GM23248 (cell line): Measurements from ENCODE around the gene AMZ2.
"Not testable (repeated sequence)": the region's sequence is repeated elsewhere in the genome, so short reads cannot be mapped to it uniquely, and the experiment has no call there.

Source experiments
- EZH2 ChIP-seq: fragments of 200-600 bp; sonication (generic); IDR thresholded peaks from 2 replicates; pipeline ENCODE4 v1.6.1; 2018; ENCODE audit warnings: antibody characterized with exemption, mild to moderate bottlenecking; ENCODE audit not compliant: insufficient read depth, poor library complexity, severe bottlenecking
- EZH2phosphoT487 ChIP-seq: fragments of 200-600 bp; sonication (generic); IDR thresholded peaks from 2 replicates; pipeline ENCODE4 v1.6.1; 2018; ENCODE audit warnings: antibody characterized with exemption, moderate library complexity, mild to moderate bottlenecking, low read depth; ENCODE audit not compliant: insufficient read depth

GRCh38 chr17:68235336-68235791 lies 12.5 kb upstream of the AMZ2 start:
- TF ChIP-seq EZH2phosphoT487, EZH2: not testable (repeated sequence)
